T-helper 22 cell (primary cell): Measurements from ENCODE around the gene HSD17B1.
A peak's percentile ranks its signal among the peaks of the same experiment; 100 is the strongest.

Experiments used
- DNase-seq: peaks from one replicate; pipeline ENCODE4 v3.0.0-alpha.2; 2020; ENCODE audit warnings: low read depth

The HSD17B1 gene

DNA sequence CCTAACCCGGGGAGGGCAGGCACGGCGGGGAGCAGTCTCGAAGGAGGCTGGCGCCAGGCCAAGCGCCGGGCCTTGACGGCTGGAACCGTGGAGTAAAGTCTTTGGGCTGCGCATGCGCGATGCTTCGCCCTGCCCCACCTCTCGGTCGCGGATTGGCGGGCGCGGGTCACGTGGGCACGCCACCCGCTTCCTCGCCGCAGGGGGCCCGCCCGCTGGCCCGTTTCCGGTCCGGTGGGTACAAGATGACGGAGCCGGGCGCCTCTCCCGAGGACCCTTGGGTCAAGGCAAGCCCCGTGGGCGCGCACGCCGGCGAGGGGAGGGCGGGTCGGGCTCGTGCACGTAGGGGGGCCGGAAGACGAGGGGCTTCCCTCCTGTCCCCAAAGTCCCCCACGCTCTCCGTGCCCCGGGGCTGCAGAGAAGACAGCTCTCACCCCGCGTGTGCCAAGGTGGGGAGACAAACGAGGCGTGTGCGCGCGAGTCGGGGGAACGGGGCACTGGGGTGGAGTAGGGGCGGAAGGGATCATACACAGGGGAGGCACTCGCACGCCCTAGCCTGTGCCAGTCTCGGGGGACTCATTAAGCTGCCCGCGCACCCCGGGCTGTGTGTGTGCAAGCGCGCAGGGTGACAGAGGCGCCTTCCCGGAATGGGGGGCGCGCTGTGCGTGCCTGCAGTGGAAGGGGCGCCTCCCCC, 14.3 kb downstream of the HSD17B1 start, which contains the start of gene MLX:
Gene MLX (plus strand): TSS at position 218 of the 691 bp plus-strand sequence. CDS start 25 bp downstream, at position 243.
- DNase-seq: peak; percentile 85

DNA sequence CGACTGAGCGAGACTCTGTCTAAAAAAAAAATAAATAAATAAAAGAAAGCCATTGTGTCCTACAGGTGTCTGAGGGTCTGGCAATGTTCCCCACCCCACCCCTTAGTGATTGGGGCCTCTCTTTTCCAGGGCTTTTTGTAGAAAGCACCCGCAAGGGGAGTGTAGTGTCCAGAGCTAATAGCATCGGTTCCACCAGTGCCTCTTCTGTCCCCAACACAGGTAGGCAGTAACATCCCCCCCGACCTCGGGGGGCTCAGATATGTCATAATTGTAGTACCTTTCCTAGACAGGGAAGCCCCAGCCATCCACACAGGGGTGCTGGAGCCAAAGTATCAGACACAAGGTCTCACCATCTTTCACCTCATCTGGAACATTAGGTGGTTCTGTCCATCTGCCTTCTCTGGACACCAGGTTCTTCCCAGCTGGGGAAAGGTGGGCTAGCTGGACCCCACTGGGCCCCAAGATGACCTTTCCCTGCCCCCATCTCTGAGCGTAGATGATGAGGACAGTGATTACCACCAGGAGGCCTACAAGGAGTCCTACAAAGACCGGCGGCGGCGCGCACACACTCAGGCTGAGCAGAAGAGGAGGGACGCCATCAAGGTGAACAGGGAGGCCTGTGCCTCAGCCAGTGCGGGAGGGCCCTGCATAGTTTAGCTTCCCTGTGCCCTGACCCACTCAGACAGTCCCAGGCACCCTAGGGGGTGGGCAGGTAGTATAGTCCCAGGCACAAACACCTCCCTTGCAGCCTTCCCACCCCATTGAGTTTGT, 15.8 kb downstream of the HSD17B1 start:
- no peak for DNase-seq

DNA sequence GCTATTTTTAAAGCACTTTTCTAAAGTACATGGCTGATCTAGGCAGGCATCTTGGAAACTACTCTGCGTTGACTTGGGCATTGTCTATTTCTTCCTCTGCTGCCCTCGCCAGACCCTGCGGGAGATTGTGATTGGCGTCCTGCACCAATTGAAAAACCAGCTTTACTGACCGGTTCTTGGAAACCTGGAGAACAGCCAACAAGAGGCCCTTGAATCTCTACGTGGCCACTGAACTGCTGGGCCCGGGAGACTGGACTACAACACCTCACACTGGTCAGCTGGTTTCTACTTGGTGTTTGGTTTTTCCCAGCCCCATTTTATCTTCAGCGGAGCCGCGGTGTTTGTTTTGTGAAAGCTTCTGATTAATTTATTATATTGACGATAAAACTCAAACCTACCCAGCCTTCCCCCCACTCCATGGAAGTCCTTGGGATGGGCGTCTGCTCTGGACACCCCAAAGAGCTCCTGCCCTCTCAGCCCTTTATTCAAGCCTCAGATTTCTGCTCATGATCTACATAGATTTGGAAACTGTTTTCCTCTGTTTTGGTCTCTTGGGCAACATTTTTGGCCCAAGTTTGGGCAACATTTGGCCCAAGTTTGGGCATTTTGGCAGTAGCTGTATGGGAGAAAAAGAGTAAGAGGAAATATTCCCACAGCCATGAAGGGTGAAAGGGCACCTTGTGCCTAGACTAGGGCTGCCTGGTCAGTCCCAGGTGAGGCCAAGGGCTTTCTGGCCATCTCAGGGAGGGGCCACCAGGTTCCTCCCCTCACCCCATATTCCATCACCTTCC, 18.9 kb downstream of the HSD17B1 start:
- no peak for DNase-seq

DNA sequence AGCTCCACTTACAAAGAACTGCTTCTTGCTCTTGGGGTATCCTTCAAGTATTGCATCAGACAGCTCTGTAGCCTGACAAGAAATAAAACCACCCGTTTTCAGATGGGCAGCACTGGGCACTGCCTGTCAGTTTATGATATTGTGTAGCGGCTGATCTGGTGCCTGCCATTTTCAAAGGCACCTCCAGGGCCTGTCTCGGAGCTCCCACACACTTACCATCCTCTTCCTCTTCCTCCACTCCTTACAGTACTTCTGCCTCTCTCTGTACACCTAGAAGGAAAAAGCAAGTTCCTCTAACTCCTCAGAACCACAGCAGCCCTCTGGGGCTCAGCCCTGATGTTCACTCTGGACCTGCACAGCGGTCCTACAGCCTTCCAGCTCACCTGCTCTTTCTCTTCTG, 20.4 kb downstream of the HSD17B1 start:
- DNase-seq: no peak

DNA sequence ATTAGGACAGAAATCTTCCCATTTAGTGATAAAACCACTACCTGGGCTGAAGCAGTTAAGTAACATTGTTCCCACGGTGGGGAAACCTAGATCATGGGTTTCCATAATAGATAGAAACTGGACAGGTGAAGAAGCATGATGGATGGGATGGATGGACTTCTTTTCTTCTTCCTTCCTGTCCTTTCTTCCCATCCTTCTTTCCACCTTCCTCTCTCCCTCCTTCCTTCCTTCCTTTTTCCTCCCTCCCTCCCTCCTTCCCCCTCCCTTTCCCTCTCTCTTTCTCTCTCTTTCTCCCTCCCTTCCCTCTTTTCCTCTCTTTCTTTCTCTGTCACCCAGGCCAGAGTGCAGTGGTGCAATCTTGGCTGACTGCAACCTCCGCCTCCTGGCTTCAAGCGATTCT, 21.7 kb downstream of the HSD17B1 start:
- DNase-seq: no peak

DNA sequence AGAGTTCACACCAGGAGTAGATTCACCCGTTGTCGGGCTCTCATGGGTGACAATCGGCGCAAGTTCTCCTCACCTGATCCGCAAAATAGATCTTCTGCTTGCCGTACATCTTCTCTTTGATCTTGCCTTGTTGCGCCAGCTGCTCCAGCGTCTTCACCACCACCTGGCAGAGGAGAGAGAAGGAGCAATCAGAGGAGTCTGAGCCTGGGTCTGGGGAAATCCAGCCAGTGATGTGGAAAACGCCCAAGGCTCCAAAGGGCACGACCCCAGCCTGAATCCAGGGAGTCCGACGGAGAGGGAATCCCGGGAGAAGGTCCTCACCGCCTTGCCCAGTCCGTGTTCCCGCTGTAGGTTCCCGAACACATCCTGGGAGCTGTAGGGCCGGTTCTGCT, 24.4 kb downstream of the HSD17B1 start:
- DNase-seq: no peak

DNA sequence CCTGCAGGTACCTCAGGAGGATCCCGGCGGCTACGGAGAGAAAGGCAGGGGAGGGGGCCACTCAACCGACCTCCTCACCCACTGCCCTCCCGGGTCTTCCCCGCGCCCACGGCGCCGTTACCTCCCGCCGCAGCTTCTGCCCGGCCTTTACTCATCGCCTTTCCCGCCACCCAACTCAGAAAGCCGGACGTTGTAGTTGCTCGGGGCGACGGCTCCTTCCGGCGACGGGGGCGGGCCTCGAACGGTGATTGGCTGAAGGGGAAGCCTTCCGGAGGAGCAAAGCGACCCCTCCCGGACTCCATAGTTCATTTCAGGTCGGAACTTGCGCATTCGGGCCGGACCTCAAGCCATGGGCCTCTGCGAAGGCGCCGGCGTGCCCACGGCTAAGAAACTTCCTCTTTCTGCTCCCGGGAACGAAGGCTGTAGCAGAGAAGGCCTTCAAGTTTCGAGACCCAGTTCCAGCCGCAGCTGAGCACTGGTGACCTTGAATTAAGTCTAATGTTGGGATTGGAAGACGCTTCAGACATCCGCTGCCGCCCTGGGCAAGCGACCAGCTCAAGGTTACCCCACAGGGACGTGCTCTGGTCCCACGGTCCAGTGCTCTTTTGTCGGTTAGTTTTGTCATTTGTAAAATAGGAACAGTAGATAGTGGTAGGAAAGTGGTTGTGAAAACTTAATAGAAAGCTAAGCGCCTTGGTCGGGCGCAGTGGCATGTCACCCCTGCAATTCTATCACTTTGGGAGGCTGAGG, 25.0 kb downstream of the HSD17B1 start, which contains the start of gene PSMC3IP:
Gene PSMC3IP (minus strand): TSS at position 198 of the 750 bp plus-strand sequence. CDS start 43 bp downstream, at position 155.
- DNase-seq: peak; percentile 86

DNA sequence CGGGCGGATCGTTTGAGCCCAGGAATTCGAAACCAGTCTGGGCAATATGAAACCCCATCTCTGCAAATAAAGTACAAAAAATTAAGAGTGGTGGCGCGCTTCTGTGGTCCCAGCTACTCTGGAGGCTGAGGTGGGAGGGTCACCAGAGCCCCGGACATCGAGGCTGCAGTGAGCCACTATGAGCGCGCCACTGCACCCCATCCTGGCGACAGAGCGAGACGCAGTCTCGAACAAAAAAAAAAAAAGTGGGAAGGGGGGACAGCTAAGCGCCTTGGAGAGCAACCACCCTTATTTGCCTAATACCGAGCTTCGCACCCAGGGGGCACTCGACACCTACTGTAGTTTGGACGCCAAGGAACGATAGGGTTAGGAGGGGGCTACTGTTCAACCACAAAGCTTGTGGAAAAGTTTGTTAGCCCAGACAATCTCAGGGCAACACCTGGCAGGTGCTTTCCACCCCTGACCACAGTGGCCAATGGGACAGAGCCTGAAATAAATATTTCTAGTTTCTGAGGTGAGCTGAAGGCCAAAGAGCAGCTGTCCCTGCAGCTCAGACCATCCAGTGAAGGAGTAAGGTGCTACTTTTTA, 25.7 kb downstream of the HSD17B1 start:
- peak; percentile 34 for DNase-seq

DNA sequence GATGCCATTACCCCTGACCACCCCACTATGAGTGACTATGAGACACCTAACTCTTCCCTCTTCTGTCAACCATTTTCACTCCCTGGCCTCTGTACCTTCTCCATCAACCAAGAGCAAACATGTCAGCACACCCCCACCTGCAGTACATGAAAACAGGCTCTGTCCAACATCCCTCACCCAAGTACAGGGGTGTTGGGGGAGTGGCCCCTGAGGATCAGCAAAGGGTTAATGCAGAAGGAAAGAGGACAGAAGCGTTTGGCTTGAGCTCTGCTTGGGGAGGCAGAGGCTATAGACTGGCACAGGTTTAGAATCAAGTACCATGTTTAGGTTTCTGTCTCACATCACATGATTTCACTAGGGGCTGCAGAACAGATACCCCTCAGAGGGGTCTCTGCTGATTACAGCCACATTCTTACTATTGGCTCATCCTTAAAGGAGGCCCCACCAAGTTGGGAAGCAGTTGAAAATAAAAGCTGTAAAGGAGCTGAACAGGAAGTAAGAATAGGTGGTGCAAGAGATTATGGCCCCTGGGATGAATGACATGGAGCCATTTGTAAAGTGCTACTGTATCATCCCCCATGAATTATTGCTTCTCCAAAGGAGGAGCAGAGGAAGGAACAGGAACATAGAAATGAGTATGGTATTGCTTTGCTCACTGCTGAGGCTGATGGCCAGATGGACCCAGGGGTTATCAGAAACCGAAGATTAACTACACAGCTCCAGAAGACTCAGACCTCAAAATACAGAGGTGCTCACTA, 27.2 kb downstream of the HSD17B1 start:
- no peak for DNase-seq

DNA sequence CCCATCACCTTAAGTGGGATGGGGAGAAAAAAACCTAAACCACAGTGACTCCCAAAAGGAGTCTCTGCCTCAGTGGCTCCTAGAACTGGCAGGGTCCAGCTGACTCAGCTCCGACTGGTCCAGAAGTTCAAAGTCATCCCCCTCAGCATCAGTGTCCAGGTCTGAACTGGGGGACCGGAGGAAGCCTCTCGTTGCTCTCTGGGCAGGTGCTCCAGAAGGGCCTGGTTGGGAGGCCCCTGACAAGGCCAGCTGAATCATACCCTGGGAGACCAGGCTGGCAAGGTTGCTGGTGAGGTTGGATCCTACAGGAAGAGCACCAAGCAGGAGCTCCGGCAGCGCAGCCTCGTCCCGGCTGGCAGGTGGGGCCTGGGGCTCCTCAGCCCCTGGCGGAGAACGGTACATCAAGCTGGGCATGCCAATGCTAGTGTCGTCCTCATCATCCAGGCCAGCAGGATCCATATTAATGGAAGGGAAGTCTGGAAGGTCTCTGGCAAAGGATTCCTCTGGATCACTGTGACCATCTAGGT, 29.1 kb downstream of the HSD17B1 start:
- DNase-seq: no peak

DNA sequence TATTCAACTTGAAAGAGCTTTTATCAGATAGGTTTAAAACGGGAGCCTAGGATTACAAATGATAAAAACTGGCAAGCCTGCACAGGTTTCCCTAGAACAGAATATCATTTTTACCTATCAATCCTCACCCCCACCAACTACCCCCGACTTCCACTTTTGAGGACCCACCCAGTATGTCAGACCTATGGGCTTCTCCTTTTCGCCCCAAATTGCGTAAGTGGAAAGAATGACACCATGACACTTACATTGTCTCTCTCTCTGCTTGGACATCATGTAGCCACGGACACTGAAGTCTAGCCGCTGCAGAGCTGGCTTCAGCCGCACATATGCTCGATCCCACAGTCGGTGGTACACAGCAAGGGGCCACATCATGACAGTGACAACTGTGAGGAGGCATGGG, 32.2 kb downstream of the HSD17B1 start:
- no peak for DNase-seq

DNA sequence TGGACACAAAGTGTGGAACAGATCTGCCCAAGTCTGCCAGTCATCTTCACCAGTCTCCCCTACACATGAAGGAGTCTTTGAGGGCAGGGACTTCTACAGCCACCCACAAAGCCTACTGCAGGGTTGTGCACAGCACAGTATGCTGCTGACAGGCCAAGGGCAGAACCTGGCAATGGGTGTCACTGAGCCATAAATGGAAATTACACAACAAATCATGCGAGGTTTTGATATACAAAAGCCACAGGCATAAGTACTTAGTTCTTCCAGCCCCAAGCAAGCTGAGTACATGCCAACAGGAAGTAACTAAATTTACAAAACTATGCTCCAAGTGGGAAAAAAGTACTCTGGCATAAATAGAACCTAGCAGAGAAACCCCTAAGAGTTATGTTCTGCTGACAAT, 32.6 kb downstream of the HSD17B1 start:
- no peak for DNase-seq

DNA sequence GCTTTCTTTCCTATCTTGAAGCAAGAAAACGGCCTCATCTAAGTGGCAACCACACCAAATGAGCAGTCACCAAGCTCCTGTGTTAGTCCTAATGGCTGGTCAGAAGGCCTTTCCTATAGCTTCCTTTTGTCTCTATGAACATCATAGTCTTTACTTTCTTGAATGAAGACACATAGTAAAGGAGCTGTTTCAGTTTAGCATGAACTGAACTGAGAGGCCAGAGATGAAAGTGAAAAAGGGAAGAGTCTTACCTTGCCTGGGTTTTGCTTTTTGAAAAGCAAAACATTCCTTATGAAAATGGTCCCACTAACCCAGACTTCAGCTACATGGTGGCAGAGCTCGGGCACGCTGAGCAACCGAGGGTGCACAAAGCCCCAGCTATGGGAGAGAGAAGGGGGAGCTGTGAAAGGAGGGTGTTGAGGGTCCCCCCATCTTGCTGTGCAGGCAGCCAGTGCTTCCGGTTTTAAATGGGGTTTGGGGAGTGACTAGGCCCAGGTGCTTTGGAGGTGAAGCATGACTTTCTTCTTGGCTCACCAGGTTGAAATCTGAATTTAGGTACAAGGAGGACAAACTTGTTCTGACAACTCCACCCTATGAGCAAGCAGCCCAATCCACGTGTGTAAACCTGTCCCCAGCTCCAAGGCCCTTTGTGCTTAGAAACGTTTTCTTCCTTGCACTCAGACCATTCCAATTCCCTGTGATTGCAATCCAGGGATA, 33.9 kb downstream of the HSD17B1 start:
- DNase-seq: no peak

DNA sequence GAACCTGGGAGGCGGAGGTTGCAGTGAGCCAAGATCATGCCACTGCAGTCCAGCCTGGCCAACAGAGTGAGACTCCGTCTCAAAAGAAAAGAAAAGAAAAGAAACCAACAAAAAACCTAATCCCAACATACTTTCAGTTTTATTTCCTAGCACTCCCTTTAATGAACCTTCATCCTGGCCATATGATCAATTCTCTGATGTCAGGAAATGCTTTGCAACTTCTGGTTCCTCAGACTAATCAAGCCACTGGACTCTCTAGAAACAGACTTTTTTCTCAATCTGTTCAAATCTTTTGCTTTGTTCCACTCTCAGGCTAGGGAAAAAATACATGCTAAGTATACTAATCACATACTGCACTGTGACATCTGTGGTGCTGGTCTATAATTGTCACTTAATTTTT, 38.2 kb downstream of the HSD17B1 start:
- DNase-seq: no peak

DNA sequence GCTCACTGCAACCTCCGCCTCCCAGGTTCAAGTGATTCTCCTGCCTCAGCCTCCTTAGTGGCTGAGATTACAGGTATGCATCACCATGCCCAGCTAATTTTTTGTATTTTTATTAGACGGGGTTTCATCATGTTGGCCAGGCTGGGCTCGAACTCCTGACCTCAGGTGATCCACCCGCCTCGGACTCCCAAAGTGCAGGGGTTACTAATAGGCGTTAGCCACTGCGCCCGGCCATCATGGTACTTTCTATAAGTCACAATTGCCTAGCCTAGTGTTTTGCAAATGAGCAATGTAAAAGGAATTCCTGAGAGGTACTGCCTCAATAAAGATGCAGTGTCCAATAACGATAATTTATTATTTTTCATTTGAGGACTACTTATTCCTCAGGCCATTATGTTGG, 38.7 kb downstream of the HSD17B1 start:
- no peak for DNase-seq

DNA sequence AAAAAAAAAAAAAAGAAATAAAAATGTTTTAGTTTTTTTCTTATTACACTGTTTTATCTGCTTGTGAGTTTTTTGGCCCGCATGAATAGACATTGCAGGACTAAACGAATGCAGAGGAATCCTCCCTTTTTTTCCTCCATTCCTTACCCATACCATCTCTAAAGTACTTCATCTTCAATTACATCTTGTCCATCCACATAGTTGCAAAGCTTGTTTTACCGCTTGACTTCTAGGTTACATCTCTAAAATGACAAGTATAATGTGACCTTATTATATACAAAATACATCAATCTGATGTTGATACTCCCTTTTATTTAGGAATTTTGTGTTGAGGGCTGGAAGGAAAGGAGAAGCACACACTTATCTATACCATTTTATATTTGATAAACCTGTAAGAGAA, 43.7 kb downstream of the HSD17B1 start:
- DNase-seq: no peak

DNA sequence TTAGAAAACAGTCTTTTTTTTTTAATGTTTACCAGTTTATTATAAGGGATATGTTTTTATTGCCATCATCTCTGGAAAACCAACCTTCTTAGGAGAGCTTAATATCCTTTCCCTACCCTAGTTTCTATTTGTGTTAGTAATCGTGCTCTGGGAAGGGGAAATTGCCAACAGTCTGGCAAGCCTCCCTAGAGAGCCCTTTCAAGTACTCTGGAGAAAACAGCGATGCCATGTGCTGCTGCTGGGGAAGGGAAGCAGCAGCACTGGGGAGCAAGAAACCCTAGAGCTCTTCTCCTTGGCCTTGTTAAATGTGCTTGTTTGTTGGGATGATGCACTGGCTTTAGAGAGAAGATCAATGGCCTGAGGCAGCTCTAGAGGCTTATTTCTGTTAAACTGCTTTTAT, 46.2 kb downstream of the HSD17B1 start:
- no peak for DNase-seq

DNA sequence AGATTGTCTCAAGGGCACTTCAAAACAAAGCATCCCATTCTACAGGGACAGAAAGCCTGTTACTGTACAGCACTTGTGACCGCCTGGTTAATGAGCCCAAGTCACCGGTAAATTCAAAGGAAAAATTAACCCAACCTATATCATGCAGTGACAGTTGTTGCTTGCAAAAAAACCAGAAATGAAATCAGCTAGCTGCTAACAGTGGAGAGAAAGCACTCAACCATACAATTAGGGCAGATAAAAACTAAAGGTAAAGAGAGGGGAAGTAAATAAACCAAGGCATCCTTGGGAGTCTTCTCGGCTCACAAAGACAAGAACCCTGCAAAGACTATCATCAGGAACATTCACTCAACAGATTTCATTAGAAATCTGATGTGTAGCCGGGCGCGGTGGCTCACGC, 50.6 kb downstream of the HSD17B1 start:
- no peak for DNase-seq
